Nucleus accumbens (tissue), 56 donors: ENCODE data around the gene PAPOLB.

Source experiments
- DNase-seq, 56 donors: peaks; one replicate each; lab custom pipeline; 2025; lab: John Stamatoyannopoulos, UW

The PAPOLB gene

GRCh38 chr7:4825081-4825480 lies 36.7 kb downstream of the PAPOLB start:
- no peak for DNase-seq

DNA sequence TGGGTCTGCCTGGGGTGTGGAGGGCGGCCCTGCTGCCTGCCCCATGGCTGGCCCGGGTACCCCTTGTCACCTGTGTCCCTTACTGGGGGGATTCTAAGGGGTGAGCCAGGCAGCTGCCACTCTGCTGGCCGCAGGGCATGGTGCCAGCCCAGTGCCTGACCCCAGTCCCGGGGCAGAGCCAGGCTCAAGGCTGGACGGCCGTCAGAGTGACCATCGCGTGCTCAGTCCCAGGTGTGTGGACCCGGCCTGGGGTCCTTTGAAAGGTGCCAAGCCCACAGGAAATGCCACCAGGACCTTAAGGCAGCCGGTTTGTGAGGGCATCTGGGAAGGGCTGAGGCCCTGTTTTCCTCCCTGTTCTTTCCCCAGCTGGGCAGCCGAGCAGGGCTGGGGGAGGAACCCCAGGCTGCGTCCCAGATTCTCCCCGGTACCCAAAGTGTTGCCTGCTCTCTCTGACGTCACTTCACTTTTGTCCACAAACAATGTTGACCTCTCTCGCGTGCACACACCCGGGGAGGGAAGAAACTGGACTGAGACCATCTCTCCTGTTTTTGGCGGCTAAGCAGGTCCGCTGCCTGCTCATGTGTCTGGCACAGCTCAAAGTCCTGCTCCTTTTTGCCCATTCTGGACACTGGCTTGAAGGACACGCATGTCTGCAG lies 37.6 kb downstream of the PAPOLB start:
- DNase-seq, result peak in 10 of 56 donors; percentile 8 to 37 (median 24)

GRCh38 chr7:4823441-4824119 lies 38.2 kb downstream of the PAPOLB start:
- no peak for DNase-seq

GRCh38 chr7:4822677-4823076 lies 39.2 kb downstream of the PAPOLB start:
- DNase-seq, result no peak

- no peak for DNase-seq
These were observed 40.8 kb downstream of the PAPOLB start for GRCh38 chr7:4820967-4821471.

- no peak for DNase-seq
These were observed 41.3 kb downstream of the PAPOLB start for GRCh38 chr7:4820405-4820966.

DNA sequence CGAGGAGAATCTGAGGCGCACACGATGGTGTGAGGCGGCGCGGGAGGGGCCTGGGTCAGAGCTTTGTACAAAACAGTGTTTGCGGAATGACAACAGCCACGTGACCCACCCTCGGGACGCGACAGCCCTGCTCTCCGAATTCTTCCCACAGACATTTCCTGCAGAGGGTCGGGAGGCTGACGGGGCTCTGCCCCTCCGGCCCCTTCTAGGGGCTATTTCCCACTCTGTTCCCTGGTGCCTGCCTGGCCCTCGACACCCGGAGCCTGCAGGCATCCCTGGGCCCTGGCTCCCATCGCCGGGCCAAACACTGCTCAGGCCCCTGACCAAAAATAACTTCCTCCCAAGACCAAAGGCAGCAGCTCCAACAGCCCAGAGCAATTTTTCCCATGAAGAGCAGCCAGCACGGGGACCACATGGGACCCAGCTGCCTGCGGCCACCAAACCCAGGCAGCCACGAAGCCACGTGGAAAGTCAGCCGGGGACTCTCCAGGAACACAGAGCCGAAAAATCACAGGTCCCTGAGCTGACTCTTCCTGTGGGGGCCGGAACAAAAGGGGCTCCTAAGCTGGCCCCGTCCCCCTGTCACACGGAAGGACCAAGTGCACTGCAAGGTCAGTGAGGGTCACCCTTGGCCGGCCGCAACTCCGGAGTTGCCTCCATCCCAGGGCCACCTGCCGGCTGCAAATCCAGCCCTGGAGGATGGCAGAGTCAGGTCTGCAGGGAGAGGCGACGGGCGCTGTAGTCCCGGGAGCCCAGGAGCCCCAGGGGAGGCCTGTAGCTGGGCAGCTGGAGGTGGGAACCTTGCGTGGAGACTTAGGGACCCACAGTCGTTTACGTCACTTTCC lies 42.0 kb downstream of the PAPOLB start:
- DNase-seq, result no peak

DNA sequence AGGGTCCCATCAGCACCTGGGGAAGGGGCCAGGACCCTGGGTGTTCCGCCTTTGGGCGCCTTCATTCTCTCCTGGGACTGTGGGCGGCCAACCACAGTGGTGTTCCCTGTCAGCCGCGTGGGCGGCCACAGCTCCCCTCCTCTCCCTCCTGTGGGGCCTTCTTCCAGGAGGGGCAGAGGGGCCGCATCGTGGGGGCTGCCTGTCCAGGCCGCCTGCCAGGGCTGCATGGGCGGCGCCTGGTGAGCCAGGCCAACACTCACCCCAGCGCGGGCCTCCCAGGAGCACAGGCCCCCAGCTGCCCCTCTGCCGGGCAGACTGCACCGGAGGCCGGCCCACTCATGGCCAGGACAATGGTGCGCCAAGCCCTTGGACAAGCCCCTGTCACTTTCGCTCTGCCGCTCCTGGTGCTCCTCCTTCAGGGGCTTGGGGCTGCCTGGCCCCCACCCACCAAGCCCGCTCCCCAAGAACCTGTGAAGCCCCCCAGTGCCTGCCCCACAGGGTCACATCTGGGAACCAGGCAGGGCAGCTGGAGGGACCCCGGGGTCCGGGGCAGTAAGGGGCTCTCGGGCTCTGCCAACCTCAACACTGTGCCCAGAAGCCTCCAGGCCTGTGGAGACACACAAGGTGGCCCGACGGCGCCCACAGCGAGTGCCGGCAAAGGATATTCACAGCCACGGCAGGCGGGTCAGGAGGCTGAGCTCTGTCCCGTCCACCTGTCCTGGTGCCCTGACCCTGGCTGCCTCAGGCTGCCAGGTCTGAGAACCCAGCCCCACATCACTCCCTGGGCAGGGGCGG lies 43.6 kb downstream of the PAPOLB start:
- no peak for DNase-seq

DNA sequence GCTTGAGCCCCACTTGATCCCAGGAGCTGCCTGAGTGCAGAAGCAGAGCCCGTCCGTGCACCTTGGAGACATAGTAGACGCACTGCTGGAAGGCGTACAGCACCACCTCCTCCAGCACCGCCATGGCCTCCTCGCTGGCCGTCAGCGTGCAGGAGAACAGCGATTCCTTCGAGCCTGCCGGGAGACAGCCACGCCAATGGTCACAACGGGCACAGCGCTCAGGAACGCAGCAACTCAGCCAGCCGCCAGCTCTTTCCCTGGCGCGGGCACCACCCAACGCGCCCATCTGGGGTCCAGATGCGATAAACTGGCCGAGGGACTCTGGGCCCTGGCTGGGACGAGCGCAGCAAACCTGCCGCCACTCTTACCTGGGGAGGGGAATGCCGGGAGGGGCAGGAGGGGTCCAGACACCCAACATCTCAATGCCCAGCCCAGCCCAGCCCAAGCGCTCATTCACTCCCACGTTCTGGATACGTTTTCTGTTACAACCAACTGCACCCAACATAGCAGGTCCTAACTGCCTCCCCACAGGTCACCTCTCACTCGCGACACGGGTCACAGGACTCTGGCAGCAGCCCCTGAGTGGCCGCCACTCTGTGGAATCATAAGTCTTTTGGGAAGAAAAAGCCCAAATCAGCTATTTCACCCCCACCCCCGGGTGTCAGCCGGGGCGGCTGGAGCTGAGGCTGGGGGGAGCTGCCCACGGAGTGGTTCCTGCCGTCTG lies 44.5 kb downstream of the PAPOLB start:
- DNase-seq, result no peak

- no peak for DNase-seq
These were observed 45.3 kb downstream of the PAPOLB start for GRCh38 chr7:4816419-4817080.

DNA sequence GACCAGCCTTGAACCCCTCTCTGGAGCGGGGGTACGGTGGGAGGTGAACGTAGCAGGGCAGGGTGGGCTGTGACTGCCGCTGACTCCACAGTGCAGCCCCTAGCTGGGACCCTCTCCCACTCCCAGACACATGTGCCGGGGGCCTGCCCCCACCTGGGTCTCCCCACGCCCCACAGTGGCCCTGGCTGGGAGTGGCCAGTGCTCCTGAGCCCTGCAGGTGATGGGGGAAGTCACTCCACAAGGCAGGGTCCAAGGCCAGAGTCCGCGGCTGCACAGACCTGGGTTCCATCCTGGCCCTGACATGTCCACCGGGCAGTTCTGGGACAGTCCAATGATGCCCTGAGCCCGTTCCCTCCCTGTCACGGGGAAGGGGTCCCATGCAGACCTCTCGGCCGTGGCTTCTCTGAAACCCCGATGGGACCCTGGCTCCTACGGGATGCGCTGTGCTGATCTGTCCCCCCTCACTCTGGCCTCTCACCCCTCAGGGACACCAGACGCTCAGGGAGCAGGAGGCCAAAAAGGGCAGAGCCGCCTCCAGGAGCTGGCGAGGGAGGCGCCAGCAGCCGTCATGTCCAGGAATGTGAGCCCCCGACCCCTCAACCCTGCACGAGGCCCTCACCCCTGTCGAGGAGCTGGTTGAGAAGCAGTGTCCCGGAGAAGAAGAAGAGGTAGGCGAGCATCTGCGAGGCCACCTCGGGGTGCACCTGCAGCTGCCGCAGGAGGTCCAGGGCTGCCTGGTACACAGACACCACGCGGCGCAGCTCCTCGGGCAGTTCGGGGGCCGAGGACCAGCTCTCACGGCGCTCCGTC lies 46.0 kb downstream of the PAPOLB start:
- no peak for DNase-seq

- DNase-seq, result no peak
These were observed 46.7 kb downstream of the PAPOLB start for GRCh38 chr7:4815121-4815520.

GRCh38 chr7:4814433-4814832 lies 47.4 kb downstream of the PAPOLB start:
- DNase-seq, result no peak

DNA sequence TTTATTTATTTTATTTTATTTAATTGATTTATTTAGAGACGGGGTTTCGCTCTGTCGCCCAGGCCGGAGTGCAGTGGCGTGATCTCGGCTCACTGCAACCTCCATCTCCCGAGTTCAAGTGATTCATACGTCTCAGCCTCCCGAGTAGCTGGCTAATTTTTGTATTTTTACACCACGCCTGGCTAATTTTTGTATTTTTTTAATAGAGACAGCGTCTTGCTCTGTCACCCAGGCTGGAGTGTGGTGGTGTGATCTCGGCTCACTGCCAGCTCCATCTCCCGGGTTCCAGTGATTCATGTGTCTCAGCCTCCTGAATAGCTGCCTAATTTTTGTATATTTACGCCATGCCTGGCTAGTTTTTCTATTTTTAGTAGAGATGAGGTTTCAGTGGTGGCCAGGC lies 52.2 kb downstream of the PAPOLB start:
- peak in 2 of 56 donors; percentile 11 to 30 for DNase-seq

DNA sequence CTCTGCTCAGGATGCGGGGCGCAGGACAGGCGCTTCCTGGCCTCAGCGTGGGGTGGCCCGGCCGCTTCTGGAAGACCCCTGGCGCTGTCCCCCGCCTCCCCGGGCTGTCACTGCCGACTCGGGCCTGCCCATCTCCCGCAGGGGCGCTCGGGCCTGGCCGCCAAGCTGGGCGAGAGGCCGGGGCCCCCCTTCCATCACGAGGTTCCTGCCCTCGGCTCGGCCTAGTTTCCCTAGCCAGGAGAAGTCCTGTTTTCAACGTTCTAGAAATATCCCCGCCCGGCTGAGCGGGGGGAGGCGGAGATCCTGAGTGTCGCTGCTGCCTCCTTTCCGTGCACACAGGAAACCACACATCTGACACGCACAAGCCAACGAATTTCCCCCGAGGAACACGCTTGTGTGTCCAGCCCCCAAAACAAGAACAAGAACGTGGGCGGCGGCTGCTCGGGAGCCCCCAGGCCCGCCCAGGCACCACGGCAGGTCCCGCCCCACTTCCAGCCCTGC lies 52.7 kb downstream of the PAPOLB start:
- peak in 15 of 56 donors; percentile 5 to 45 (median 22) for DNase-seq

DNA sequence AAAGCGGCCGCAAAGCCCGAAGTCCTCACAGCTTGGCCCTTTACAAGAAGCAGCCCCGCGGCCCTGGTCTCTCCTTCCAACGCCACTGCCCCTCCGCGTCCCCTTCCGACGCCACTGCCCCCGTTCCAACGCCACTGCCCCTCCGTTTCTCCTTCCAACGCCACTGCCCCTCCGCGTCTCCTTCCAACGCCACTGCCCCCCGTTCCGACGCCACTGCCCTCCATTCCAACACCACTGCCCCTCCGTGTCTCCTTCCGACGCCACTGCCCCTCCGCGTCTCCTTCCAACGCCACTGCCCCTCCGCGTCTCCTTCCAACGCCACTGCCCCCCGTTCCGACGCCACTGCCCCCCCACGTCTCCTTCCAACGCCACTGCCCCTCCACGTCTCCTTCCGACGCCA lies 53.3 kb downstream of the PAPOLB start:
- no peak for DNase-seq

- DNase-seq, result no peak
These were observed 53.8 kb downstream of the PAPOLB start for GRCh38 chr7:4808026-4808425.
